CD4-positive, alpha-beta T cell treated with Interleukin-21 for 1 hour (primary cell): ENCODE results near the gene FAM135A.
"Not testable (repeated sequence)": the region's sequence is repeated elsewhere in the genome, so short reads cannot be mapped to it uniquely, and the experiment has no call there.

ENCODE experiments used
- DNase-seq: peaks from one replicate; pipeline ENCODE4 v3.0.0-alpha.2; 2020

Gene FAM135A

GRCh38 chr6:70551566-70551965, 138.3 kb downstream of the FAM135A start:
- DNase-seq, result no peak

GRCh38 chr6:70552286-70552940, 139.1 kb downstream of the FAM135A start:
- not testable (repeated sequence) for DNase-seq

DNA sequence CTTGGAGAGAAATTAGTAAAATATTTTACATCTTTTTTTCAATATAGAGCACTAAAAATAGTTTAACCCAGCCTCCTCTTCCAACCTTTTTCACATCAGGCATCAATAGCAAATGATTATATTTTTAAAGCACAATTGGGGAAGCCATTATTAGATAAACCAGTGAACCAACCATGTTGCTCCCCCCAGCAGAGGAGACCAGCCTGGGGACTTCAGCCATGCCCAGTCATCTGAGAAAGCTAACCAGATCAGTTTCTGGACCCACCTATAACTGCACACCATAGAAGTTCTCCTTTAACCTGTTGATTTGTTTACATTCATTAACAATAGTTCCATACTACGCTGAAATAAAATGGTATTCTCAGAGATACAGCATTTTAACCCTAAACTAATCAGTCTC, 139.7 kb downstream of the FAM135A start:
- DNase-seq, result no peak

DNA sequence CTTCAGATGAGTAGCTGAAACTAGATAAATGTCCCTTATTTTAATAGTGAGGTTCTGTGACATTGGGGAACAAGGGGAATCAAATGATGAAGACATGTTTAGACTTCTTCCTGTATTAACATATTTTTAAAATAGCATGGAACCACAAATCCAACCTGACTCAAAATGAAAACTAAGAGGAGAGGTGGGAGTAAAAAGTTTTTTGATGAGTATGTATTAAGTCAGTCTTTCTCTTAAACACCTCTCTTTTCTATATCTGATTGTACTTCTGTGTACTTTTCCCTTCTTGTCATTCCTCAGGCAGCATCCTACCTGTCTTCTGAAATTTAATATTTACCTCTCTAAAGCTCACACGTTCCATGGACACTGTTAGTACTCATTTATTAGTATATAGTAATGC, 144.7 kb downstream of the FAM135A start:
- no peak for DNase-seq

GRCh38 chr6:70562401-70562800, 149.1 kb downstream of the FAM135A start:
- DNase-seq, result not testable (repeated sequence)

- DNase-seq, result no peak
Measured at GRCh38 chr6:70563530-70563929, 150.2 kb downstream of the FAM135A start.

- peak; percentile 95 for DNase-seq
Measured at GRCh38 chr6:70566751-70567382, 153.6 kb downstream of the FAM135A start, which contains the start of gene SDHAF4. TSS of gene SDHAF4 (plus strand) at chr6:70566930. CDS start at chr6:70566941, 11 bp downstream.

- no peak for DNase-seq
Measured at GRCh38 chr6:70574643-70575042, 161.3 kb downstream of the FAM135A start.

GRCh38 chr6:70575899-70576495, 162.7 kb downstream of the FAM135A start:
- no peak for DNase-seq

GRCh38 chr6:70586114-70586513, 172.8 kb downstream of the FAM135A start:
- no peak for DNase-seq

GRCh38 chr6:70590400-70590799, 177.1 kb downstream of the FAM135A start:
- no peak for DNase-seq

DNA sequence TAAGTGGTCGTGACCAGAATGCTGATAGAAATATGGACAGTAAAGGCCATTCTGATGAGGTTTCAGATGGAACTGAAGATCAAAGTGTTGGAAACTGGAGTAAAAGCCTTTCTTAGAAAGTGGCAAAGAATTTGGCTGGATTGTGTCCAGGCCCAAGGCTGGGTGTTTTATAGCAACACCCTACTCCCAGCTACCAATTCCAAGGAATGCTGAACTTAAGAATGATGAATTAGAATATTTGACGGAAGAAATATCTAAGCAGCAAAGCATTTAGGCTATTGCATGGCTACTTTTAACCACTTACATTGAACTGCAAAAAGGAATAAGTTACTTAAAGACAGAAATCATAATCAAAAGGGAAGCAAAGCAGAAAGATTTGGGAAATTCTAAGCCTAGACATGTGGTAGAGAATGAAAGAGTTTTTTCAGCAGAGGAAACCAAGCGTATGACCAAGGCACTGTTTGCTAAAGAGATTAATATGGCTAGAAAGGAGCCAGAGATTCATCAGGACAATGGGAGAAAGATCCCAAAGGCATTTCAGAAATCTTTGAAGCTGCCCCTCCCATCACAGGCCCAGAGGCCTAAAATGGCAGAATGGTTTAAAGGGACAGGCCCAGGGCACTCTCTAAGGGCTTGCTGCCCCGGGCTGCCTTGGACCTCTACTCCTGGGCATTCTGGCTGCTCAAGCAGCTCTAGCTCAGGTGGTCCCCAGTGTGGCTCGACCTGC, 179.2 kb downstream of the FAM135A start:
- no peak for DNase-seq

DNA sequence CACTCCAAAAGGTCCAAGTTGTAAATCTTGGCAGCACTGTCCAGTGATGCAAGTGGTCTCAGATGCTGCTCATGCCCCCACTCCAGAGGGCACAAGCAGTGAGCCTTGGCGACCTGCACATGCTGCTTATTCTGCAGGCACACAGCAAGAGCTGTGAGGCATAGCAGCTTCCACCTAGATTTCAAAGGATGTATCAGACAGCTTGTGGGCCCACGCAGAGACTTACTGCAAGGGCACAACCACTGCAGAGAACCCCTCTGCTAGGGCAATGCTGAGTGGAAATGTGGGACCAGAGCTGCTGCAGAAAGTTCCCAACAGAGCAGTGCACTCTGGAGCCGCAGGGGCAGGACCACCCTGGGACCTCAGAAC, 179.8 kb downstream of the FAM135A start:
- DNase-seq, result no peak

DNA sequence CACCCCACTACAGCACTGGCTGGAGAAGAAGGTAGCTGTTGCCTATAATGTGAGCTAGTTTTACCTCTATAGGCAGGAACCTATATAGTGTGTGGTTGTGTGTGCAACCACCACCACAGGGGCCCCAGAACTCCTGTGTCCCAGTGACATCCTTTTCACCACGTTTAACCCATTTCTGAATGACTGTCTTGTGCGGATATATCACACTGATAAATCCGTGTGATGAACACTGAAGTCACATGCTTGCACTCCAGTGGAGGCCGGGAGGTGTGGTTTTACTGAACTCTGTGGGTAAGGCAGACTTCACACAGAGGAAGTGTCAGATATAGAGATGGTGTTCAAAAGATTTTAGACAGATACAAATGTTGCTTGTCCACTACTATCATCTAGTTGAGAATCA, 185.9 kb downstream of the FAM135A start:
- DNase-seq, result peak; percentile 6

- DNase-seq, result no peak
Measured at GRCh38 chr6:70601014-70601413, 187.7 kb downstream of the FAM135A start.

DNA sequence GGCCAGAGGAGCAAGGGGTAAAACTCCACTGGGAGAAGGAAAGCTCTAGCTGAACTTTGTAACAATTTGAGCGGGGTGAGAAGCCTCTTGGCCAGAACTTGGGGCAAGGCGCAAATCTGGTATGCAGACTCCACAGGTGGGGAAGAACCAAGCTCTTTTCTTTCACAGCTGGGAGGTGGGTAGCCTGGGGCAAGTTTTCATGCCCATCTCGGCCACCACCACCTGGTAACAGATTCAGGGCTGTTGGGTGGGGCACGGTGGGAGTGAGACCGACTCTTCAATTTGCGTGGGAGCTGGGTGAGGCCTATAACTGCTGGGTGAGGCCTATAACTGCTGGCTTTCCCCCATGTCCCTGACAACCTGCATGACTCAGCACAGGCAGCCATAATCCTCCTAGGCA, 190.9 kb downstream of the FAM135A start:
- DNase-seq, result no peak

DNA sequence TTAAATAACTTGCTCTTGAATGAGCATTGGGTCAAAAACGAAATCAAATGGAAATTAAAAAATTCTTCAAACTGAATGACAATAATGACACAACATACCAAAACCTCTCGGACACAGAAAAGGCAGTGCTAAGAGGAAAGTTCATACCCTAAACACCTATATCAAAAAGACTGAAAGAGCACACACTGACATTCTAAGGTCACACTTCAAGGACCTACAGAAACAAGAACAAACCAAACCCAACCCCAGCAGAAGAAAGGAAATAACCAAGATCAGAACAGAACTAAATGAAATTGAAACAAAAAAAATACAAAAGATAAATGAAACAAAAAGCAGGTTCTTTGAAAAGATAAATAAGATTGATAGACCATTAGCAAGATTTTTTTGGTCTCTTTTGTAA, 194.1 kb downstream of the FAM135A start:
- DNase-seq, result not testable (repeated sequence)

GRCh38 chr6:70609181-70609580, 195.9 kb downstream of the FAM135A start:
- DNase-seq, result not testable (repeated sequence)
